Naive B cell (primary cell): Measurements from ENCODE around the gene SNHG17. TPM values are rescaled to one million over a fixed set of nuclear protein-coding genes. Genes with fewer than 3 reads are reported as not detected.
"Not testable (repeated sequence)": the region's sequence is repeated elsewhere in the genome, so short reads cannot be mapped to it uniquely, and the experiment has no call there.

Experiments
- ATAC-seq, 2 donors: fragments of 150-1000 bp; cut with Tn5 transposase; 2 replicates each; pipeline ENCODE4 v1.10.0; 2021; ENCODE audit warnings: low read depth in 2 of 2, mild to moderate bottlenecking in 2 of 2, moderate library complexity in 2 of 2
- DNase-seq: peaks from one replicate; pipeline ENCODE4 v3.0.0; 2022
- H3K27ac Mint-ChIP-seq, 6 donors: one replicate each; pipeline ENCODE4 v1.8.0; 2020 to 2022; ENCODE audit warnings: mild to moderate bottlenecking in 6 of 6, mixed read lengths in 6 of 6, moderate library complexity in 5 of 6, inconsistent platforms in 2 of 6
- H3K27me3 Mint-ChIP-seq, 3 donors: one replicate each; pipeline ENCODE4 v1.8.0; 2021 to 2022; ENCODE audit warnings: mixed read lengths in 3 of 3, mild to moderate bottlenecking in 1 of 3
- H3K36me3 Mint-ChIP-seq, 2 donors: one replicate each; pipeline ENCODE4 v1.8.0; 2020 to 2022; ENCODE audit warnings: mixed read lengths in 2 of 2, inconsistent platforms in 1 of 2, mild to moderate bottlenecking in 1 of 2
- H3K4me1 Mint-ChIP-seq, 3 donors: one replicate each; pipeline ENCODE4 v1.8.0; 2020 to 2022; ENCODE audit warnings: mixed read lengths in 3 of 3, inconsistent platforms in 1 of 3, mild to moderate bottlenecking in 1 of 3, moderate library complexity in 1 of 3
- H3K4me3 Mint-ChIP-seq, 8 donors: one replicate each; pipeline ENCODE4 v1.8.0; 2020 to 2022; ENCODE audit warnings: mild to moderate bottlenecking in 8 of 8, mixed read lengths in 8 of 8, moderate library complexity in 8 of 8, inconsistent platforms in 2 of 8
- H3K9me3 Mint-ChIP-seq, 7 donors: one replicate each; pipeline ENCODE4 v1.8.0; 2020 to 2022; ENCODE audit warnings: mixed read lengths in 7 of 7, mild to moderate bottlenecking in 5 of 7, inconsistent platforms in 2 of 7, moderate library complexity in 1 of 7
- polyA plus RNA-seq, 6 donors: library from polyadenylated mRNA; unstranded; fragments of 300-500 nt; fragmentation: Illumina TruSeq; gene quantifications; one replicate each; pipeline ENCODE4 v1.2.3, GENCODE V29; 2021; ENCODE audit warnings: low read depth in 6 of 6

The SNHG17 gene
- polyA plus RNA-seq: 10 to 100 TPM; 25.8 to 100.0 (median 56.5) TPM

DNA sequence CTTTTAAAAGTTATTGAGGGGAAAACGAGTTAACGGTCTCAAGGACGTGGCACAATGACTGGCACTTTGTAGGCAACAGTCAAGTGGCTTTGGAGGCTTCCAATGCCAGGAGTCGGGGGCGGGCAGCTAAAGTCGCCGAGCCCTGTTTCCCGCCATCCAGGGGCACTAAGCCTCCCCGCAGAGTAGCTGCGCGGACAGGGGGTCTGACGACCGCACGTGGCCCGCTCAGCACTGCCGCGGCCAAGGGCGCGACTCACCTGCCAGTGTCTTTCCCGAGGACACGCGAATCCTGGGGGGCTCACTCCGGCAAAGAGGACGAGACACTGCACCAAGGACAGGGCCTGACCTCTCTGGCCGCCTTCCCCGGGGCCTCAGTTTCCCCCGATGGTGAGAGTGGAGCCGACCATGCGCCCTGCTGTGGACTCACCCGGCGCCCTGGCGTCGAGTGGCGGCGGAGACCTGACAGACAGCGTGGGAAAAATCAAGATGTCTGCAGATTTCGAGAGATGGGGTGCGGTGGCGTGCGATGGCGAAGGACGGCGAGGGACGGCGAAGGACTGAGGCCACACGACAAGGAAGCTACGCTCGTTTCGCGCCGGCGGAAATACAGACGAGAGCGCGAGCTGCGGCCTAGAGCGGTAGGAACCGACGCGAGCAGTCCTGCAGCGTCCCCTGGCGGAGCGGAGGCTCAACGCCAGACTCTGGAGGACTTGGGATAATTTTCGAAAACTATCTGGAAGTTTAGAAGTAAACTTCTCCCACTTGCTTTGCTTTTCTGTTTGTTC is at the start of gene SNHG17:
Gene SNHG17, minus strand, starts transcription at position 559 of the 785 bp plus-strand sequence.
- peak; percentile 83 to 87 for ATAC-seq
- peaks cover 25 to 39% (median 34%) of the 10 kb centered on the region in 3 donors for H3K4me1 Mint-ChIP-seq
- peak within 1 kb of the TSS; percentile 86 to 97 (median 94) for H3K27ac Mint-ChIP-seq

DNA sequence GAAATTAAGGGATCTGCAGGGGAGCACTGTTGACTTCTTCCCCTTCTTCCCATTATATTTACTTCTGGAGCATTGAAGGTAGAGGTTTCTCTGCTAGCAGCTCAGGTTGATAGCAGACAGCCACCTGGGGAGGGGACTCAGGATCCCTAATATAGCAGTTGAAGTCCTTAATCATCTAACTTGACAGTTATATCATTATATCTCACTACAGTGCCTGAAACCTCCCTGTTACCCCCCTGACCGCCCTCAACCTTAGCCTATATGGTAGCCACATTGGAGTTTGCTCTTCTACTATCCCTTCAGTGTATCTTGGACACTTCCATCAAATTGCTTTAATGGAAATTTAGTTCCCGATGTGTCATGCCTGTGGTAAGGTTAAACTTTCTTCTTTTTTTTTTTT is 44.5 kb upstream of the SNHG17 start:
- no peak overlapping the region for H3K4me3 Mint-ChIP-seq
- peaks cover 33 to 52% (median 45%) of the 10 kb centered on the region in 3 donors for H3K4me1 Mint-ChIP-seq
- H3K36me3 Mint-ChIP-seq: peaks cover 0 to 8% of the 10 kb centered on the region in 2 donors
- no peaks in the 10 kb centered on the region for H3K9me3 Mint-ChIP-seq
- DNase-seq (no peak), ATAC-seq (no peak)
- H3K27me3 Mint-ChIP-seq: no peaks in the 10 kb centered on the region
- H3K27ac Mint-ChIP-seq: peak overlapping the region in 2 of 6 donors; percentile 51 to 82

More for the DNA sequence above, at the start of gene SNHG17:
- Mint-ChIP-seq H3K9me3 (no peaks in the 10 kb centered on the region), H3K4me3 (peak within 1 kb of the TSS; percentile 87 to 96 (median 96)), H3K27me3 (peaks cover 0 to 20% (median 15%) of the 10 kb centered on the region in 3 donors), H3K36me3 (peaks cover 12 to 13% of the 10 kb centered on the region in 2 donors)
- DNase-seq: peak; percentile 83

DNA sequence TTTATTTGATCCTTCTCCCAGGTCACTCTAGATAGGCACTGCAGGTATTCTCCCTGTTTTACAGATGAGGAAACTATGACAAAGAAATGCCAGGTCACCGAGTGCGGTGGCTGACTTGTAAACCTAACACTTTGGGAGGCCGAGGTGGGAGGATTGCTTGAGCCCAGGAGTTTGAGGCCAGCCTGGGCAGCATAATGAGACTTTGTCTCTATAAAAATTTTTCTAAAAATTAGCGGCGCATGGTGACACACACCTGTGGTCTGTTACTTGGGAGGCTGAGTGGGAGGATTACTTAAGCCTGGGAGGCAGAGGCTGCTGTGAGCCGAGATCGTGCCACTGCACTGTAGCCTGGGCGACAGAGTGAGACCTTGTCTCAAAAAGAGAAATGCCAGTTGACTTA is 42.6 kb upstream of the SNHG17 start:
- peaks cover 41 to 59% (median 50%) of the 10 kb centered on the region in 3 donors for H3K4me1 Mint-ChIP-seq
- H3K27ac Mint-ChIP-seq: no peak overlapping the region
- no peaks in the 10 kb centered on the region for H3K9me3 Mint-ChIP-seq
- H3K4me3 Mint-ChIP-seq: peak overlapping the region in 1 of 8 donors; percentile 56
- no peaks in the 10 kb centered on the region for H3K27me3 Mint-ChIP-seq
- H3K36me3 Mint-ChIP-seq: peaks cover 0 to 8% of the 10 kb centered on the region in 2 donors
- no peak for ATAC-seq
- DNase-seq: no peak

DNA sequence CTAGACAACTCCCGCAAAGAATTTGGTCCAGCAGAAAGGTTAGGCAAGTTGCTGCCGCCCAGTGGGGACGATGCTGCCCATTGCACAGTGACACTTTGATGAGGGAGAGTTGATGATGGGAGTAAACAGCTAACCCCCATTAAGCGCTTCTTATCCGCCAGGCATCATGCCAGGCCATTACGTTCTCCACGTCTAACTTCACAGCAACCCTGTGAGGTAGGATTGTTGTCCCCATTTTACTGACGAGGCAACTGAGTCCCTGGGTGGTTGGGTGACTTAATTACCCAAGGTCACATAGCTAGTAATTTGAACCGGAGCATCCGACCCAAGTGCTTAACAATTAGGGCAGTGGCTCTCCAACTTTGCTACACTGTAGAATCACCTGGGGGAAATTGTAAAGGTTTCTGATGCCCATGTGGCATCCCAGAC is 38.3 kb upstream of the SNHG17 start:
- no peak for ATAC-seq
- peaks cover 0 to 3% (median 0%) of the 10 kb centered on the region in 7 donors for H3K9me3 Mint-ChIP-seq
- peak overlapping the region; percentile 22 to 89 (median 79) for H3K27ac Mint-ChIP-seq
- no peaks in the 10 kb centered on the region for H3K36me3 Mint-ChIP-seq
- peak overlapping the region; percentile 78 to 95 (median 91) for H3K4me3 Mint-ChIP-seq
- H3K27me3 Mint-ChIP-seq: peaks cover 0 to 6% (median 0%) of the 10 kb centered on the region in 3 donors
- H3K4me1 Mint-ChIP-seq: peaks cover 37 to 49% (median 39%) of the 10 kb centered on the region in 3 donors
- no peak for DNase-seq

DNA sequence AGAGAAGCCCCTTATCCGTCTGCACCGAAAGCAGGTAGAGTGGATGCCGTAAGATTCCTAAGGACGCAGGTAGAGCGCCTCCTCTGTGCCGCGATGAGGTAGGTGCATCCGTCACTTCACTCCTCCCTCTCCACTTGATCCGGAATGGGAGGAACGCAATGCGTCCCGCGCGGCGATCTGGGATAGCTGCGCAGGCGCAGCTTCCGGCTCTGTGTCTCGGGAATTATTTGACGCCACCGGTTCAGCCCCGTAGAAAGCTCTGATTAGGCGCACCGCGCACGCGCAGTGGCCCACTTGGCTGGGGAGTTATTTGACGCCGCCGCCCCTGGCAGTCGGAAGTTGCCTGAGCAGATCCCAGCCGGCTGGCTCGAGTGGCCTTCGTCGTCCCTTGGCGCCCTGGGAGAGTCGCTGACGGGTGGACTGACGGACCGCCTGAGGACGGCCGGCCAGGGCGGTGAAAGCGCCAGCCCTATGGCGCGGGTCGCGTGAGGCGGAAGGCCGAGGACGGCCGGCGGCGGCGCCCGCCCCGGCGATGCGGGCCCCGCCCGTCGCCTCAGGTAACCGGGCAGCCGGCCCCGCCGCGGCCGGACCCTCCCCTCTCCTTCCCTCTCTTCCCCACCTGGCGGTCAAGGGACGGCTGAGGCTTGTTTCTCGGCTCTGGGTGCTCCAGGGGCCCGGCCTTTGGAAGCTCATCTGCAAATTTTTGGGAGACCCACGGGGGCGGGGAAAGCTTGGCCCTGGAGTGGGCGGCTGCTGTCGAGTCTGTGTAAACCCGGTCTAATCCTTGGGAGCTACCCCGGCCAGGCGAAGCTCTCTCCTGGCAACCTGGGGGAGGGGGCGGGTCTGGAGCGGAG is 37.6 kb upstream of the SNHG17 start, which contains the start of gene RALGAPB:
Gene RALGAPB, plus strand, starts transcription at position 331 of the 854 bp plus-strand sequence. CDS start 15,590 bp downstream, outside the sequence.
- ATAC-seq: peak; percentile 92 to 94
- Mint-ChIP-seq H3K27ac (peak within 1 kb of the TSS; percentile 79 to 95 (median 90)), H3K36me3 (no peaks in the 10 kb centered on the region), H3K4me1 (peaks cover 37 to 47% (median 39%) of the 10 kb centered on the region in 3 donors), H3K4me3 (peak within 1 kb of the TSS; percentile 88 to 95 (median 92)), H3K9me3 (peaks cover 0 to 3% (median 0%) of the 10 kb centered on the region in 7 donors), H3K27me3 (peaks cover 0 to 6% (median 0%) of the 10 kb centered on the region in 3 donors)
- DNase-seq: peak; percentile 96

DNA sequence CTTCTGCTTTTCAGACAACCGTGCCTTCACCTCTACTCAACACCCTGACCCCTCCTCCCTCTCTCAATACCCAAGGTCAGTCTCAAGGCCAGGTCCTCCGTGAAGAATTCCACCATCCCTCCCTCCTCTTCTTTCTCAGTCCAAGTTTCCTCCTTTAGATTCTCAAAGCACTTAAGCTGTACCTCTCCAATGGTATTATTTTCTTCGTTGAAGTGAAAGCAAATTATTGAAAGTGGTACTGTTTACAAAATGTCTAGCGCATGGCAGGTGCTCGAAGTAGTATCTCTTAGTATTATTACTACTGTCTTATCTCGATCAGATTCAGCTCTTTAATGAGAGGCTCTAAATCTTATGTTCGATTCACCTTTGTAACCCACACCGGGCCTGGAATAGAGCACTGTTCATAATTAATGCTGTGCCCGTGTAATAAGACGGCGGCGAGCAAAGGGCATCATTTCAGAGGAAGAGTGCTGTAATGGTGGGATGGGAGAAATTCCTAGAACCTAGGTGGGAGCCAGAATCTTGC is 36.9 kb upstream of the SNHG17 start:
- Mint-ChIP-seq H3K36me3 (no peaks in the 10 kb centered on the region), H3K27me3 (peaks cover 0 to 6% (median 0%) of the 10 kb centered on the region in 3 donors), H3K4me3 (peak overlapping the region; percentile 88 to 95 (median 92)), H3K4me1 (peaks cover 37 to 44% (median 39%) of the 10 kb centered on the region in 3 donors), H3K9me3 (peaks cover 0 to 3% (median 0%) of the 10 kb centered on the region in 7 donors), H3K27ac (peak overlapping the region; percentile 79 to 95 (median 90))
- ATAC-seq (peak; percentile 11 to 13), DNase-seq (no peak)

DNA sequence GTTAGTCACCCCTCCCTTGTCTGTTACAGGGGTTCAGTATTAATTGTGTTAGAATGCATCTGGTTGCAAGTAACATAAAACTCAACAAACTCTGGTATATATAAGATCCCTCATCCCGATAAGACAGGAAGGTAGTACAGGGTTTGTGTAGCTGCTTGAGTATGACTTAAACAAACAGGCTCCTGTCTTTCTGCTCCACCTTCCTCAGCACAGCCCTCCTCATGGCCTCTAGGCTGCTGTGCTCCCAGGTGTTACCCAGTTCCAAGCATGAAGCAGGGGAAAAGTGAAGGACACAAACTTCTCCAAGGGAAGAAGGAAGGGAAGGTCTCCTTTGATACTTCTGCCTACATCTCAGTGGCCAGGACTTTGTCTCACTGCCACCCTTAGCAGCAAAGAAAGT is 36.1 kb upstream of the SNHG17 start:
- no peak for DNase-seq
- H3K4me3 Mint-ChIP-seq: peak overlapping the region in 4 of 8 donors; percentile 26 to 95 (median 91)
- peaks cover 0 to 6% (median 0%) of the 10 kb centered on the region in 3 donors for H3K27me3 Mint-ChIP-seq
- no peaks in the 10 kb centered on the region for H3K36me3 Mint-ChIP-seq
- peaks cover 31 to 38% (median 31%) of the 10 kb centered on the region in 3 donors for H3K4me1 Mint-ChIP-seq
- peaks cover 0 to 3% (median 0%) of the 10 kb centered on the region in 7 donors for H3K9me3 Mint-ChIP-seq
- H3K27ac Mint-ChIP-seq: peak overlapping the region in 3 of 6 donors; percentile 21 to 89 (median 33)
- no peak for ATAC-seq

DNA sequence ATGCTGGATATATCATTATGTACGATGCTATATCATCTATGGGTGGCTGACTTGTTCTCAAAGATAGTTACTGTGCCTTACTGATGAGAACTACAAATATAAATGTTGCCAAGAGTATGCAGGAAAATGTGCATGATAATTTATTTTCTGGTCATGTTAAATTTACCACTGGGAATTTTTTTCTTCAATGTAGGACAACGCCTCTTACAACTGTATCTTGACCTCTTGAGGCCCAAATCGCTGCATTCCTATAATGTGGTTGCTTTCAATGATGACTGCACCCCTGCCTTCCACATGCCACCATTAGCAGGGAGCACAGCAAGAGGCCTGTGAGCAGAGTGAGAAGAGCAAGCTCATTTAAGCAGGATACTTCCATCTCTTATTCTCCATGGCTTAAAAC is 31.9 kb upstream of the SNHG17 start:
- ATAC-seq: no peak
- DNase-seq: no peak
- Mint-ChIP-seq H3K27ac (no peak overlapping the region), H3K36me3 (no peaks in the 10 kb centered on the region), H3K27me3 (peaks cover 0 to 6% (median 0%) of the 10 kb centered on the region in 3 donors), H3K4me1 (peaks cover 4 to 5% (median 4%) of the 10 kb centered on the region in 3 donors), H3K4me3 (no peak overlapping the region), H3K9me3 (peaks cover 0 to 3% (median 0%) of the 10 kb centered on the region in 7 donors)

DNA sequence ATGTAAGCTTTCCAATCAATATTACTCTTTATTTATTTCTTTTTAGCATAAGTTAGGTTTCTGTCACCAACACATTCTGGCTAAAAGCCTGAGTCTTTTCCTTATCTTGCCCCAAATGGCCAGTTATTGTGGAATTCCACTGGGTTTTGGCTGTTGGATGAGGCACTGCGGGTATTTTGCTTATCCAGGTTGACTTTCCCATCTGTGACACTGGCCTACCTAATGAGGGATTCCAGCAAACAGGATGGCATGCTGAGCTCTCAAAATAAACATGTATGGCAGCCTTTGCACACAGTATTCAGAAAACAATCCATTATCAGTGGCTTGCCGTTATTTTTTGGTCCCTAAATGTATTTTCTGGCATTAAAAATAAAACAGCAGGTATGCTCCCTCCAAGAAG is 31.0 kb upstream of the SNHG17 start:
- peaks cover 0 to 6% (median 0%) of the 10 kb centered on the region in 3 donors for H3K27me3 Mint-ChIP-seq
- no peaks in the 10 kb centered on the region for H3K4me1 Mint-ChIP-seq
- no peak for ATAC-seq
- no peak overlapping the region for H3K4me3 Mint-ChIP-seq
- no peak for DNase-seq
- no peaks in the 10 kb centered on the region for H3K36me3 Mint-ChIP-seq
- H3K27ac Mint-ChIP-seq: peak overlapping the region in 1 of 6 donors; percentile 28
- H3K9me3 Mint-ChIP-seq: peaks cover 0 to 3% (median 0%) of the 10 kb centered on the region in 7 donors

DNA sequence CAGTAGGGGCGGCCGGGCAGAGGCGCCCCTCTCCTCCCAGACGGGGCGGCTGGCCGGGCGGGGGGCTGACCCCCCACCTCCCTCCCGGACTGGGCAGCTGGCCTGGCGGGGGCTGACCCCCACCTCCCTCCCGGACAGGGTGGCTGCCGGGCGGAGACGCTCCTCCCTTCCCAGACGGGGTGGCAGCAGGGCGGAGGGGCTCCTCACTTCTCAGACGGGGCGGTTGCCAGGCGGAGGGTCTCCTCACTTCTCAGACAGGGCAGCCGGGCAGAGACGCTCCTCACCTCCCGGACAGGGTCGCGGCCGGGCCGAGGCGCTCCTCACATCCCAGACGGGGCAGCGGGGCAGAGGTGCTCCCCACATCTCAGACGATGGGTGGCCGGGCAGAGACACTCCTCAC is 26.4 kb upstream of the SNHG17 start:
- H3K27ac Mint-ChIP-seq, H3K36me3 Mint-ChIP-seq, H3K9me3 Mint-ChIP-seq, ATAC-seq, H3K4me3 Mint-ChIP-seq, H3K27me3 Mint-ChIP-seq, H3K4me1 Mint-ChIP-seq, DNase-seq: not testable (repeated sequence)

DNA sequence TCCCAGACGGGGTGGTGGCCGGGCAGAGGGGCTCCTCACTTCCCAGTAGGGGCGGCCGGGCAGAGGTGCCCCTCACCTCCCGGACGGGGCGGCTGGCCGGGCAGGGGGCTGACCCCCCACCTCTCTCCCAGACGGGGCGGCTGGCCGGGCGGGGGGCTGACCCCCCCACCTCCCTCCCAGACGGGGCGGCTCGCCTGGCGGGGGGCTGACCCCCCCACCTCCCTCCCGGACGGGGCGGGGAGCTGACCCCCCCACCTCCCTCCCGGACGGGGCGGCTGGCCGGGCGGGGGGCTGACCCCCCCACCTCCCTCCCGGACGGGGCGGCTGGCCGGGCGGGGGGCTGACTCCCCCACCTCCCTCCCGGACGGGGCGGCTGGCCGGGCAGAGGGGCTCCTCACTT is 26.0 kb upstream of the SNHG17 start:
- not testable (repeated sequence) for H3K4me3 Mint-ChIP-seq, DNase-seq, H3K4me1 Mint-ChIP-seq, H3K36me3 Mint-ChIP-seq, H3K9me3 Mint-ChIP-seq, H3K27ac Mint-ChIP-seq, ATAC-seq, H3K27me3 Mint-ChIP-seq

DNA sequence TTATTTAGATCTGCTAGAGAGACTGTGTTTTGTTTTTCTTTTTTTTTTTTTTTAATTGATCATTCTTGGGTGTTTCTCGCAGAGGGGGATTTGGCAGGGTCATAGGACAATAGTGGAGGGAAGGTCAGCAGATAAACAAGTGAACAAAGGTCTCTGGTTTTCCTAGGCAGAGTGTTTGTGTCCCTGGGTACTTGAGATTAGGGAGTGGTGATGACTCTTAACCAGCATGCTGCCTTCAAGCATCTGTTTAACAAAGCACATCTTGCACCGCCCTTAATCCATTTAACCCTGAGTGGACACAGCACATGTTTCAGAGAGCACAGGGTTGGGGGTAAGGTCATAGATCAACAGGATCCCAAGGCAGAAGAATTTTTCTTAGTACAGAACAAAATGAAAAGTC is 25.5 kb upstream of the SNHG17 start:
- H3K27me3 Mint-ChIP-seq, DNase-seq, H3K36me3 Mint-ChIP-seq, H3K9me3 Mint-ChIP-seq, ATAC-seq, H3K4me3 Mint-ChIP-seq, H3K4me1 Mint-ChIP-seq, H3K27ac Mint-ChIP-seq: not testable (repeated sequence)
